ENCODE measurements around the gene ZNF235.
"Not testable (repeated sequence)": the region's sequence is repeated elsewhere in the genome, so short reads cannot be mapped to it uniquely, and the experiment has no call there.

Gene ZNF235

DNA sequence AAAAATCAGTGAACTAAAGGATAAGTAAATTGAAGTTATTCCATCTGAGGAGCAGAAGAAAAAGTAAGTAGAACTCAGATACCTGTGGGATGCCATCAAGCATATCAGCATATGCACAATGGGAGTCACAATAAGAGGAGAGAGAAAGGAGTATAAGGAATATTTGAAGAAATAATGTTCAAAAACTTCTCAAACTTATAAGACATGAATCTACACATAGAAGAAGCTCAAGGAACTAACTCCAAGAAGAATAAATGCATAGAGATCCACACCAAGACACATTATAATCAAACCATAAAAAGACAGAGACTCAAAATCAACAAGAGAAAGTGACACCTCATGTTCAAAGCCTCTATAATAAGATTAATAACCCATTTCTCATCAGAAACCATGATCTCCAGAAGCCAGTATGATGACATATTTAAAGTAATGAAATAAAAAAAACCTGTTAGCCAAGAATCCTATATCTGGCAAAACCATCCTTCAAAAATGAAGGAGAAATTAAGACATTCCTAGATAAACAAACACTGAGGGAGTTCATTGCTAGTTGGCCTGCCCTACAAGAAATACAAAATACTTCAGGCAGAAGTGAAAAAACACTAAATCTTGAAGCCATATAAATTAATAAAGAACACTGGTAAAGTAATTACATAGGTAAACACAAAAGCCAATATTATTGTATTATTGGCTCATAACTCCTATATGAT is 49.0 kb downstream of the ZNF235 start:
- peaks cover 63% of the 10 kb centered on the region for H3K9me3 ChIP-seq (ENCODE audit: control insufficient read depth, low read length)
- H3K9ac ChIP-seq (ENCODE audit: low read length), result no peak overlapping the region
- H3K4me3 ChIP-seq (ENCODE audit: low read length), result no peak overlapping the region
- H3K4me1 ChIP-seq (ENCODE audit: control insufficient read depth, insufficient read depth, low read length), result no peaks in the 10 kb centered on the region
- H3K27me3 ChIP-seq (replicated peaks; ENCODE audit: control insufficient read depth, insufficient read depth, low read length), result no peaks in the 10 kb centered on the region
- no peaks in the 10 kb centered on the region for H3K36me3 ChIP-seq (ENCODE audit: control insufficient read depth, insufficient read depth, low read length, severe bottlenecking)
- no peak for DNase-seq (ENCODE audit: low read depth)

DNA sequence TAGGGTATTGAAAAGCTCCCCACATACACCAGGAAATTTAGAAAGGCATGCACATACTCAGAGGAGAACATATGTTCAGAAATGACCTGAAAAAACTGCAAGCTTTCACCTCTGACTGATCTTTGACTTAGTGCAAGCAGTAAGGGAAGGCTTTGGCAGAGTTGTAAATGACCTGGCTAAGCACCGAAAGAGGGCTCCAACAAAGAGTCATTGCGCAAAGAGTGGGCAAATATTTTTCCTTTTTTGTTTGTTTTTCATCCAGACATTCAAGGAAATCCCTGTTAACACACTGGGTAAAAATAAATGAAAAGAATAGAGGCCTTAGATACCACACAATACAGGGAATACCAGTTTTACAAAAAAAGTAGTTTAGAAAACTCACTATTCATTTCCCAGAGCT is 50.3 kb downstream of the ZNF235 start:
- no peaks in the 10 kb centered on the region for H3K36me3 ChIP-seq (ENCODE audit: control insufficient read depth, insufficient read depth, low read length, severe bottlenecking)
- no peak for DNase-seq (ENCODE audit: low read depth)
- H3K9me3 ChIP-seq (ENCODE audit: control insufficient read depth, low read length), result peaks cover 77% of the 10 kb centered on the region
- H3K4me3 ChIP-seq (ENCODE audit: low read length), result peak overlapping the region; percentile 40
- H3K27me3 ChIP-seq (replicated peaks; ENCODE audit: control insufficient read depth, insufficient read depth, low read length), result no peaks in the 10 kb centered on the region
- H3K9ac ChIP-seq (ENCODE audit: low read length), result no peak overlapping the region
- H3K4me1 ChIP-seq (ENCODE audit: control insufficient read depth, insufficient read depth, low read length), result no peaks in the 10 kb centered on the region

DNA sequence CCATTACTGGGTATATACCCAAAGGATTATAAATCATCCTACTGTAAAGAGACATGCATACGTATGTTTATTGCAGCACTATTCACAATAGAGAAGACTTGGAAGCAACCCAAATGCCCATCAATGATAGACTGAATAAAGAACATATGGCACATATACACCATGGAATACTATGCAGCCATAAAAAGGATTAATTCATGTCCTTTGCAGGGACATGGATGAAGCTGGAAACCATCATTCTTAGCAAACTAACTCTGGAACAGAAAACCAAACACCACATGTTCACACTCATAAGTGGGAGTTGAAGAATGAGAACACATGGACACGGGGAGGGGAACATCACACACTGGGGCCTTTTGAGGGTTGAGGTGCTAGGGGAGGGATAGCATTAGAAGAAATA is 51.4 kb downstream of the ZNF235 start:
- not testable (repeated sequence) for H3K4me3 ChIP-seq (ENCODE audit: low read length); DNase-seq (ENCODE audit: low read depth); H3K9ac ChIP-seq (ENCODE audit: low read length); H3K36me3 ChIP-seq (ENCODE audit: control insufficient read depth, insufficient read depth, low read length, severe bottlenecking); H3K27me3 ChIP-seq (replicated peaks; ENCODE audit: control insufficient read depth, insufficient read depth, low read length); H3K4me1 ChIP-seq (ENCODE audit: control insufficient read depth, insufficient read depth, low read length)
- peaks cover 88% of the 10 kb centered on the region for H3K9me3 ChIP-seq (ENCODE audit: control insufficient read depth, low read length)

DNA sequence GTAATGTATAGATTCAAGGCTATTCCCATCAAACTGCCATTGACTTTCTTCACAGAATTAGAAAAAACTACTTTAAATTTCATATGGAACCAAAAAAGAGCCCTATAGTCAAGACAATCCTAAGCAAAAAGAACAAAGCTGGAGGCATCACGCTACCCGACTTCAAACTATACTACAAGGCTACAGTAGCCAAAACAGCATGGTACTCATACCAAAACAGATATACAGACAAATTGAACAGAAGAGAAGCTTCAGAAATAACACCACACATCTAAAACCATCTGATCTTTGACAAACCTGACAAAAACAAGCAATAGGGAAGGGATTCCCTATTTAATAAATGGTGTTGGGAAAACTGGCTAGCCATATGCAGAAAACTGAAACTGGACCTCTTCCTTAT is 52.5 kb downstream of the ZNF235 start:
- H3K9me3 ChIP-seq (ENCODE audit: control insufficient read depth, low read length), result peaks cover 91% of the 10 kb centered on the region
- H3K4me1 ChIP-seq (ENCODE audit: control insufficient read depth, insufficient read depth, low read length), result not testable (repeated sequence)

DNA sequence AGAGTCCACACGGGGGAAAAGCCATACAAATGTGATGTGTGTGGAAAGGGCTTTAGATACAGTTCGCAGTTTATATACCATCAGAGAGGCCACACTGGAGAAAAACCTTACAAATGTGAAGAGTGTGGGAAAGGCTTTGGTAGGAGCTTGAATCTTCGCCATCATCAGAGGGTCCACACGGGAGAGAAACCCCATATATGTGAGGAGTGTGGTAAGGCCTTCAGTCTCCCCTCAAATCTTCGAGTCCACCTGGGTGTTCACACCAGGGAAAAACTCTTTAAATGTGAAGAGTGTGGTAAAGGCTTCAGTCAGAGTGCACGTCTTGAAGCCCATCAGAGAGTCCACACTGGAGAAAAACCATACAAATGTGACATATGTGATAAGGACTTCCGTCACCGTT is 68.4 kb downstream of the ZNF235 start:
- Histone ChIP-seq H3K36me3 (ENCODE audit: control insufficient read depth, insufficient read depth, low read length, severe bottlenecking) (peaks cover 59% of the 10 kb centered on the region), H3K9me3 (ENCODE audit: control insufficient read depth, low read length) (peaks cover 32% of the 10 kb centered on the region), H3K27me3 (replicated peaks; ENCODE audit: control insufficient read depth, insufficient read depth, low read length) (no peaks in the 10 kb centered on the region), H3K4me1 (ENCODE audit: control insufficient read depth, insufficient read depth, low read length) (no peaks in the 10 kb centered on the region), H3K9ac (ENCODE audit: low read length) (no peak overlapping the region), H3K4me3 (ENCODE audit: low read length) (peak overlapping the region; percentile 10)
- DNase-seq (ENCODE audit: low read depth), result no peak

More for the DNA sequence above, 52.5 kb downstream of the ZNF235 start:
- H3K36me3 ChIP-seq (ENCODE audit: control insufficient read depth, insufficient read depth, low read length, severe bottlenecking); H3K9ac ChIP-seq (ENCODE audit: low read length); DNase-seq (ENCODE audit: low read depth); H3K4me3 ChIP-seq (ENCODE audit: low read length); H3K27me3 ChIP-seq (replicated peaks; ENCODE audit: control insufficient read depth, insufficient read depth, low read length): not testable (repeated sequence)
